Dendritic cell treated with granulocyte-macrophage colony-stimulating factor and Interleukin-4, amounts not matched to agents 40 ng/mL and 50 ng/mL, for 4 days (primary cell): ENCODE data around the gene ACOT4.
"Not testable (repeated sequence)": the region's sequence is repeated elsewhere in the genome, so short reads cannot be mapped to it uniquely, and the experiment has no call there.

Experiments
- H3K27ac Mint-ChIP-seq: one replicate; pipeline ENCODE4 v1.8.0; 2022; ENCODE audit warnings: mild to moderate bottlenecking, mixed read lengths
- H3K27me3 Mint-ChIP-seq: one replicate; pipeline ENCODE4 v1.8.0; 2022; ENCODE audit warnings: mild to moderate bottlenecking, mixed read lengths
- H3K36me3 Mint-ChIP-seq: one replicate; pipeline ENCODE4 v1.8.0; 2022; ENCODE audit warnings: low read depth, mixed read lengths
- H3K4me1 Mint-ChIP-seq: one replicate; pipeline ENCODE4 v1.8.0; 2022; ENCODE audit warnings: low read depth, mixed read lengths
- H3K4me3 Mint-ChIP-seq: one replicate; pipeline ENCODE4 v1.8.0; 2022; ENCODE audit warnings: mild to moderate bottlenecking, moderate library complexity, mixed read lengths
- H3K9me3 Mint-ChIP-seq: one replicate; pipeline ENCODE4 v1.8.0; 2022; ENCODE audit warnings: mixed read lengths
- intact Hi-C: fragments of 100-400 bp; cut with micrococcal nuclease; formaldehyde crosslinking; loops from one replicate; pipeline ENCODE4 v1.15.0; 2022

Gene ACOT4

DNA sequence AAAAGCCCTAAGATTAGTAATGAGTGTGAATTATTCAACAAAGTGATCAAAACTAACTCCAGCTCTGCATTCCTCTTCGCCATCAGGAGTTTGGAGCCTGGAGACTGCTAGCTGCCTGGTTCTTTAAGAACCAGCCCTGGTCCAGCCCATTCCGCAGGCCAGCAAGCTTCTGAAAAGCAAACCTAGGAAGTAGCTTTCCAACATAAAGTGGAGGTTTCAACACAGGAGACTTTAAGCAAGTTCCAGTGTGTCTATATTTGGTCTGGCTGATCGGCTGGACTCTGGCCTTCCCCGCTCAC, 22.8 kb upstream of the ACOT4 start:
- Mint-ChIP-seq H3K27ac (peak overlapping the region; percentile 90), H3K36me3 (peaks cover 33% of the 10 kb centered on the region), H3K4me3 (peak overlapping the region; percentile 96), H3K4me1 (peaks cover 23% of the 10 kb centered on the region)
- intact Hi-C loops, H3K27me3 Mint-ChIP-seq, H3K9me3 Mint-ChIP-seq: not testable (repeated sequence)

DNA sequence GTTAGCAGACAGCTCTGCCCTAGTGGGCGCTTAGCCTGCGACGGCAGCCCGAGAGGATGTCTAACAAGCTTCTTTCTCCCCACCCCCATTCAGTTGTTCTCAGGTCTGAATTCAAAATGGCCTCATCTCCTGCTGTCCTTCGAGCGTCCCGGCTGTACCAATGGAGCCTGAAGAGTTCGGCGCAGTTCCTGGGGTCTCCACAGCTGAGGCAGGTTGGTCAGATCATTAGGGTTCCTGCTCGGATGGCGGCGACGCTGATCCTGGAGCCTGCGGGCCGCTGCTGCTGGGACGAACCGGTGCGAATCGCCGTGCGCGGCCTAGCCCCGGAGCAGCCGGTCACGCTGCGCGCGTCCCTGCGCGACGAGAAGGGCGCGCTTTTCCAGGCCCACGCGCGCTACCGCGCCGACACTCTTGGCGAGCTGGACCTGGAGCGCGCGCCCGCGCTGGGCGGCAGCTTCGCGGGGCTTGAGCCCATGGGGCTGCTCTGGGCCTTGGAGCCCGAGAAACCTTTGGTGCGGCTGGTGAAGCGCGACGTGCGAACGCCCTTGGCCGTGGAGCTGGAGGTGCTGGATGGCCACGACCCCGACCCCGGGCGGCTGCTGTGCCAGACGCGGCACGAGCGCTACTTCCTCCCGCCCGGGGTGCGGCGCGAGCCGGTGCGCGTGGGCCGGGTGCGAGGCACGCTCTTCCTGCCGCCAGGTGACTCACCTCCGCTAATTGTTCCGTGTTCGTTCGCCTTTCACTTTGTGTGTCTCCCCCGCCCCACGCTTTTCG, 22.3 kb upstream of the ACOT4 start, which contains the start of gene ACOT2:
TSS of gene ACOT2 (plus strand) at position 29 of the 774 bp plus-strand sequence. CDS start at position 57, 28 bp downstream.
- H3K4me1 Mint-ChIP-seq: peaks cover 23% of the 10 kb centered on the region
- H3K27me3 Mint-ChIP-seq, intact Hi-C loops, H3K9me3 Mint-ChIP-seq: not testable (repeated sequence)
- peak within 1 kb of the TSS; percentile 90 for H3K27ac Mint-ChIP-seq
- peak within 1 kb of the TSS; percentile 96 for H3K4me3 Mint-ChIP-seq
- H3K36me3 Mint-ChIP-seq: peaks cover 39% of the 10 kb centered on the region

DNA sequence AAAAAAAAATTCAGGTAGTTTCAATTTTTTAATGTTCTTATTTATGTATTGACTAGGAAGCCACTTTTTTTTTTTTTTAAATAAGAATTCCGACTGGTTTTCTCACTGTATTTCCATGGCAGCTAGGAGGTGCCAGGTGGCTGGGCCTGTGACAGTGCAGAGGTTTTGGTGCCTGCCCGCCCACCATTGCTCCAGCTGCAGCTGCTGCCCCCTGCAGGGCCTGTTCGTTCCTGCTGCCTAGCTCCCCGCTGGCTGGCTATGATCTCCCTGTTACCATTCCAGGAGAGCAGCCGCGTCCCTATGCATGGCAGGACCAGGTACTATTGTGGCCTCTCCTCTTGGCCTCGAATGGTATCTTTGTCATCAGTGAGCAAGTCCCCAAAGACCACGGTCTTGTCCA, 20.8 kb upstream of the ACOT4 start:
- H3K27ac Mint-ChIP-seq, intact Hi-C loops, H3K27me3 Mint-ChIP-seq, H3K4me3 Mint-ChIP-seq, H3K9me3 Mint-ChIP-seq: not testable (repeated sequence)
- peaks cover 23% of the 10 kb centered on the region for H3K4me1 Mint-ChIP-seq
- peaks cover 42% of the 10 kb centered on the region for H3K36me3 Mint-ChIP-seq

DNA sequence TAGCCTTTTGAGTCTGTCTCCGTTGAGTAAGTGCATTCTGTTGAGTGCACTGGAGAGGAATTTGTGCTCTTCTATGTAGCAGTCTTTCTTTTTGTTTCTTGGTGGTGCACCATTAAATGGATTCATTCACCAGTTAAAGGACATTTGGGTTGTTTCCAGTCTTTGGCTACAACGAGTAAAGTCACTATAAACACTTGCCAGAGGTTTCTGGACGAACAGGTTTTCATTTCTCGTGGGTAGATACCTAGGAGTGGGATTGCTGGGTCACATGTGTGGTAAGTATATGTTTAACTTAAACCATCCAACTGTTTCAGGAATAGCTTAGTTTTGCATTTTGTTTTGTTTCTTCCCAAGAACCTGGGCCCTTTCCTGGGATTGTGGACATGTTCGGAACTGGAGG, 18.6 kb upstream of the ACOT4 start:
- H3K4me3 Mint-ChIP-seq, H3K9me3 Mint-ChIP-seq, H3K27me3 Mint-ChIP-seq, H3K27ac Mint-ChIP-seq, intact Hi-C loops: not testable (repeated sequence)
- peaks cover 18% of the 10 kb centered on the region for H3K4me1 Mint-ChIP-seq
- peaks cover 41% of the 10 kb centered on the region for H3K36me3 Mint-ChIP-seq

DNA sequence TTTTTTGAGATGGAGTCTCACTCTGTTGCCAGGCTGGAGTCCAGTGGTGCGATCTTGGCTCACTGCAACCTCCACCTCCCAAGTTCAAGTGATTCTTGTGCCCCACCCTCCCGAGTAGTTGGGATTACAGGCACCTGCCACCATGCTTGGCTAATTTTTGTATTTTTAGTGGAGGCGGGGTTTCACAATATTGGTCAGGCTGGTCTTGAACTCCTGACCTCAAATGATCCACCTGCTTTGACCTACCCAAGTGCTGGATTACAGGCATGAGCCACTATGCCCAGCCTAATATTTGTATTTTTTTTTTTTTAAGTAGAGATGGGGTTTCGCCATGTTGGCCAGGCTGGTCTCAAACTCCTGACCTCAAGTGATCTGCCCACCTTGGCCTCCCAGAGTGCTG, 17.9 kb upstream of the ACOT4 start:
- H3K9me3 Mint-ChIP-seq, H3K27me3 Mint-ChIP-seq, H3K4me3 Mint-ChIP-seq, intact Hi-C loops, H3K27ac Mint-ChIP-seq: not testable (repeated sequence)
- Mint-ChIP-seq H3K36me3 (peaks cover 48% of the 10 kb centered on the region), H3K4me1 (peaks cover 11% of the 10 kb centered on the region)

DNA sequence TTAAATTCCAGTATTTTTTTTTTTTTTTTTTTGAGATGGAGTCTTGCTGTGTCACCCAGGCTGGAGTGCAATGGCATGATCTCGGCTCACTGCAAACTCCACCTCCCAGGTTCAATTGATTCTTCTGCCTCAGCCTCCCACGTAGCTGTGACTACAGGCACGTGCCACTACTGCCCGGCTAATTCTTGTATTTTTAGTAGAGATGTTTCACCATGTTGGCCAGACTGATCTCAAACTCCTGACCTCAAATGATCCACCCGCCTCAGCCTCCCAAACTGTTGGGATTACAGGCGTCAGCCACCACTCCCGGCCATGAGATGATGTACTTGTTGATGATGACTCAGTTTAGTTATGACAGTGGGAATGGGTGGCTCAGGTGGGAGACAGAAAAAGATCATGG, 17.4 kb upstream of the ACOT4 start:
- peaks cover 51% of the 10 kb centered on the region for H3K36me3 Mint-ChIP-seq
- H3K4me3 Mint-ChIP-seq, H3K27me3 Mint-ChIP-seq, H3K9me3 Mint-ChIP-seq, intact Hi-C loops, H3K27ac Mint-ChIP-seq, H3K4me1 Mint-ChIP-seq: not testable (repeated sequence)

DNA sequence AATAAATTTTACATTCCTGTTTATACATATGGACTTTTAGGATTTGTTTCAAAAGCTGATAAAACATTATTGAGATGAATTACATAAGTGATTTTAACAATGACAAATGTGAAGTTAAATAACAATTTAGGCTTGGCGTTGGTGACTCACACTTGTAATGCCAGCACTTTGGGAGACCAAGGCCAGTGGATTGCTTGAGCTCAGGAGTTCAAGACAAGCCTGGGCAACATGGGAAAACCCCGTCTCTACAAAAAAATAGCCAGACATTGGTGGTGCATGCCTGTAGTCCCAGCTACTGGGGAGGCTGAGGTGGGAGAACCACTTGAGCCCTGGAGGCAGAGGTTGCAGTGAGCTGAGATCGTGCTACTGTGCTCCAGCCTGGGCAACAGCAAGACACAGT, 15.3 kb upstream of the ACOT4 start:
- no peak overlapping the region for H3K27ac Mint-ChIP-seq

DNA sequence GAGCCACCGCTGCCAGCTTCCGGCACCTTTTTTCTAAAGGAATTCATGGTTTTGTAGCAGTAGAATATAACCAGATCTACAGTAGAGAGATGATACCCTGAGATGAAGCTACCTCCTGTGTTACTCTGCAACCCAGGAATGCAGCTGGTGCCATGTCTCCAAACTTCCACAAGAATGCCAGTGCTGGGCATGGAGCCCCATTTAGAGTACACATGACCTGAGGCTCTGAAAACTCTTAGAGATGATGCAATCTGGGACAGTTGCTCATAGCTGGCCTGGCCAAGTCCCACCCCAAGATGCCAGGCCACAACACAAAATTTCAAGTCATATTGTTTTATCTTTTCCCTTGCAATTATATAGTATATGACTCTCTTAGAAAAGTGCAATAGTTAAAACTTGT, 14.5 kb upstream of the ACOT4 start:
- intact Hi-C loops, H3K4me3 Mint-ChIP-seq, H3K4me1 Mint-ChIP-seq, H3K27me3 Mint-ChIP-seq, H3K27ac Mint-ChIP-seq, H3K9me3 Mint-ChIP-seq: not testable (repeated sequence)
- peaks cover 60% of the 10 kb centered on the region for H3K36me3 Mint-ChIP-seq

More for the DNA sequence above, 15.3 kb upstream of the ACOT4 start:
- no peak overlapping the region for H3K4me3 Mint-ChIP-seq
- H3K9me3 Mint-ChIP-seq: no peaks in the 10 kb centered on the region
- H3K4me1 Mint-ChIP-seq: no peaks in the 10 kb centered on the region
- peaks cover 62% of the 10 kb centered on the region for H3K36me3 Mint-ChIP-seq
- intact Hi-C loops: no loop called here
- H3K27me3 Mint-ChIP-seq: no peaks in the 10 kb centered on the region

DNA sequence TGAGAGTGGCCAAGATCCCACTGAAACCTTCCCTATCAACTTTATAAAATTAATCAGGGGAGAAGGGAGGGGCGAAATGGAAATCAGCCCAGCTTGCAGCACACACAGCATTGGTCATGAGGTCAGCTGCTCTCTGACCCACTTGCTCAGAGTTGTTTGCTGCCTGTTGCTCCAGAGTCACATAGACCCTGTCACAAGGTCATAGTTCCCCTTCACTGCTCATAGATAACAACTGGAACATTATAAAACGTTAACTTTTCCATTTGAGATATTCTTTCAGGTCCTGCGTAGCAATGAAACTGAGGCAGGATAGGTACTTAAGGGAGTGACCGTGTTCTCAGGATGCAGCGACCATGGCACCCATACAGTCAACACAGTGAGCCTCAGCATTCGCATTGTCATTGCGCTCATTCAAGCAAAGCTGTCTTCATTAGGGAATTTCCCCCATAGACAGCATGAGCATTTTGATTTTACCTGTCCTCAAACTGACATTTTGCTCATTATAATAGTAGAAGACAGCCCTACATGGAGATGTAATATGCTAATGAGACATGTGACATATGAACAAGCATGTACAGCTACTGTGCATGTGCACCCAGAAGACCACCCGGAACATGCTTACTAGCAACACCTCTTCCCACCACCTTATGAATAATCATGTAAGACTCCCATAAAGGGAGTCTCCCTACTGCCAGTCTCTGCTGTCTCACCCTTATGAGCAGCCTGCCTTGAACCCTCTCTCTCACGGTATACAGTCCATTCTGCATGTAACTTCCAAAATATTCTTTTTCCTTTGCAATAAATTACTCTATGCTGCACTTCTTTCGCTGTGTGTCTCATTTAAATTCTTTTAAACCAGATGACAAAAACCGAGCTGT, 9.3 kb upstream of the ACOT4 start:
- peaks cover 30% of the 10 kb centered on the region for H3K36me3 Mint-ChIP-seq
- H3K27ac Mint-ChIP-seq, H3K4me1 Mint-ChIP-seq, H3K4me3 Mint-ChIP-seq, H3K9me3 Mint-ChIP-seq, intact Hi-C loops, H3K27me3 Mint-ChIP-seq: not testable (repeated sequence)

DNA sequence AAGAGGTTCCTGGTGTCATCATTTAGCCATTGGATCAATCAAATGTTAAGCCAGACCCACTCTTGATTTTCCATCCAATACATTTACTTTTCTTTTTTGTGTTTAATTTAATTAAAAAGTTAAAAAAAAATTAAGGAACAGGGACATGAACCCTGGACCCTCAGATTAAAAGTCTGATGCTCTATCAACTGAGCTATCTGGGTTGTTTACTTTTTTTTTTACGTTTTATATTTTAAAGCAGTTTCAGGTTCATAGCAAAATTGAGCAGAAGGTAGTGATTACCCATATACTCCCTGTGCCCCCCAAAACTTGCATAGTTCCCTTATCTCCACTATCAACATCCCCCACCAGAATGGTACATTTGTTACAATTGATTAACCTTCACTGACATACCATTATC, 3.0 kb upstream of the ACOT4 start:
- no peaks in the 10 kb centered on the region for H3K36me3 Mint-ChIP-seq
- H3K27me3 Mint-ChIP-seq: peaks cover 36% of the 10 kb centered on the region
- H3K4me1 Mint-ChIP-seq: no peaks in the 10 kb centered on the region
- H3K27ac Mint-ChIP-seq: no peak overlapping the region
- no peak overlapping the region for H3K4me3 Mint-ChIP-seq
- intact Hi-C loops: no loop called here
- no peaks in the 10 kb centered on the region for H3K9me3 Mint-ChIP-seq

DNA sequence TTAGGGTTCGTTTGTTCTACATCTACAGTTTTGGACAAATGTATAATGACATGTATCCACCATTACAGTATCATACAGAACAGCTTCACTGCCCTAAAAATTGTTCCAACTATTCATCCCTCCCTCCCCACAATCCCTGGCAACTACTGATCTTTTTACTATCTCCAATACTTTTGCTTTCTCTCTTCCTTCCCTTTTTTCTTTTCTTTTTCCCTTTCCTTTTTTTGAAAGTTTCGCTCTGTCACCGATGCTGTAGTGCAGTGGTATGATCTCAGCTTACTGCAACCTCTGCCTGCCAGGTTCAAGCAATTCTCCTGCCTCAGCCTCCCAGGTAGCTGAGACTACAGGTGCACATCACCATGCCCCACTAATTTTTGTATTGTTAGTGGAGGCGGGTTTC, 2.6 kb upstream of the ACOT4 start:
- H3K36me3 Mint-ChIP-seq: no peaks in the 10 kb centered on the region
- no peaks in the 10 kb centered on the region for H3K9me3 Mint-ChIP-seq
- H3K27me3 Mint-ChIP-seq: peaks cover 37% of the 10 kb centered on the region
- intact Hi-C loops: no loop called here
- no peak overlapping the region for H3K27ac Mint-ChIP-seq
- no peak overlapping the region for H3K4me3 Mint-ChIP-seq
- H3K4me1 Mint-ChIP-seq: no peaks in the 10 kb centered on the region

DNA sequence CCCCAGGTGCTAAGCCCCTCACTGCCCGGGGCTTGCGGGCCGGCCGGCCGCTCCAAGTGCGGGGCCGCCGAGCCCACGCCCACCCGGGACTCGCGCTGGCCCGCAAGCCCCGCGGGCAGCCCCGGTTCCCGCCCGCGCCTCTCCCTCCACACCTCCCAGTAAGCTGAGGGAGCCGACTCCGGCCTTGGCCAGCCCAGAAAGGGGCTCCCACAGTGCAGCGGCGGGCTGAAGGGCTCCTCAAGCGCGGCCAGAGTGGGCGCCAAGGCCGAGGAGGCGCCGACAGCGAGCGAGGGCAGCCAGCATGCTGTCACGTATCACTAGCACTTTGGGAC, 1.0 kb upstream of the ACOT4 start:
- H3K27ac Mint-ChIP-seq, H3K36me3 Mint-ChIP-seq, H3K4me3 Mint-ChIP-seq, intact Hi-C loops, H3K4me1 Mint-ChIP-seq, H3K9me3 Mint-ChIP-seq: not testable (repeated sequence)
- H3K27me3 Mint-ChIP-seq: peaks cover 37% of the 10 kb centered on the region

DNA sequence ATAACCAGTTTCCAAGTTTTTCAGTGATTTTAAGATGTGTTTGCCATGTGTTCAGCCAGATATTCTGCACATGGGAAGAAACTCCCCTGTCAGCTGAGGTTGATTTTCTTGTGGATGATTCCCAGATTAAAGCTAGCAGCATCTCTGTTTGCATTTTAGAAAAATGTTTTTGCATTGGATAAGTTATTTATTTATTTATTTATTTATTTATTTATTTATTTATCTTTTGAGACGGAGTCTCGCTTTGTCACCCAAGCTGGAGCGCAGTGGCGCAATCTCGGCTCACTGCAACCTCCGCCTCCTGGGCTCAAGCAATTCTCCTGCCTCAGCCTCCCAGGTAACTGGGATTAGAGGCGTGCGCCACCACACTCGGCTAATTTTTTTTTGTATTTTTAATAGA, 2.8 kb downstream of the ACOT4 start:
- peaks cover 35% of the 10 kb centered on the region for H3K27me3 Mint-ChIP-seq
- H3K4me1 Mint-ChIP-seq: no peaks in the 10 kb centered on the region
- H3K4me3 Mint-ChIP-seq: no peak overlapping the region
- intact Hi-C loops: no loop called here
- no peaks in the 10 kb centered on the region for H3K36me3 Mint-ChIP-seq
- no peaks in the 10 kb centered on the region for H3K9me3 Mint-ChIP-seq
- no peak overlapping the region for H3K27ac Mint-ChIP-seq

DNA sequence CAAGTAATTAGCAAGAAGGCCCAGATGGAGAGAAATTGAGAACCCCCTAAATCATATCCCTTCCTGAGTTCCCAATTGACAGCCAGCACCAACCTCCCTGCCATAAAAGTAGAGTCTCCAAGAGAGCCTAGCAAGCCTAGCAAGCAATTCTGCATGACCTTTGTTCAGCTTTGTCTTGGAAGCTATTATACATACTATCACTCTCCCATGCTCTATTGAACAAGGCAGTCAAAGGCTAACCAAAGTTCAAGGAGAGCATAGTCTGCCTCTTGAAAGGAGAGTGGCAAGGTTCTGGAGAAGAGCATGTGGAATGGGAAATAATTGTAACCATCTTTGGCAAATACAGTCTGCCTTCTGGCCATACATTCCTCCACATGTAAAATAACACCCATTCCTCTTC, 7.8 kb downstream of the ACOT4 start:
- Mint-ChIP-seq H3K36me3 (no peaks in the 10 kb centered on the region), H3K4me3 (no peak overlapping the region), H3K27me3 (no peaks in the 10 kb centered on the region), H3K9me3 (no peaks in the 10 kb centered on the region), H3K4me1 (no peaks in the 10 kb centered on the region), H3K27ac (no peak overlapping the region)
- intact Hi-C loops: no loop called here

DNA sequence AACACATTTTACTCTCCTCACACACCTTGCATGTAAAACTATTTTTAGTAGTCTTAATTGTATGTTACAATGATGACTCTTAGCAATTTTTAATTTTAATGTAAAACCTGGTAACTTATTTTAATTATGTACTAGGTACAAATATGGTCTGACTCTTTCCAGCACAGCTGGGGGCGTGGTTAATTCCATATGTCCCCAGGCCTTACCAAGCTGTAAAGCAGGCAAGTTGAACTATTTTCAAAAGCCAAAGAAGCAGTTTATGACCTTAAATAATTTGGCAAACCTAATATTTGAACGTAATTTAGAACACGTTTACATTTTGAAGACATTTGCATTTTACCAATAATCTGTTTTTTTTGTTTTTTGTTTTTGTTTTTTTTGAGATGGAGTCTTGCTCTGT, 11.3 kb downstream of the ACOT4 start:
- Mint-ChIP-seq H3K27me3 (no peaks in the 10 kb centered on the region), H3K36me3 (no peaks in the 10 kb centered on the region), H3K4me3 (no peak overlapping the region), H3K9me3 (no peaks in the 10 kb centered on the region), H3K27ac (no peak overlapping the region), H3K4me1 (no peaks in the 10 kb centered on the region)
- intact Hi-C loops: no loop called here
